ENCODE data around the gene ANXA10. TPM values are rescaled to one million over a fixed set of nuclear protein-coding genes. Genes with fewer than 3 reads are reported as not detected.
"Not testable (repeated sequence)": the region's sequence is repeated elsewhere in the genome, so short reads cannot be mapped to it uniquely, and the experiment has no call there.

The ANXA10 gene
- total RNA-seq, 1 experiment from 2014 or later = 2.5 TPM

- DNase-seq (ENCODE audit: extremely low read depth, low read depth) = peak; percentile 56
Measured at GRCh38 chr4:168153596-168154440, 61.5 kb downstream of the ANXA10 start.

- no peak for DNase-seq (ENCODE audit: extremely low read depth, low read depth)
Measured at GRCh38 chr4:168154546-168155277, 62.4 kb downstream of the ANXA10 start.

- no peak for DNase-seq (ENCODE audit: extremely low read depth, low read depth)
Measured at GRCh38 chr4:168162604-168163003, 70.3 kb downstream of the ANXA10 start.

- no peak for DNase-seq (ENCODE audit: extremely low read depth, low read depth)
Measured at GRCh38 chr4:168163106-168163505, 70.8 kb downstream of the ANXA10 start.

- DNase-seq (ENCODE audit: extremely low read depth, low read depth) = no peak
Measured at GRCh38 chr4:168164045-168164444, 71.7 kb downstream of the ANXA10 start.

- no peak for DNase-seq (ENCODE audit: extremely low read depth, low read depth)
Measured at GRCh38 chr4:168164915-168165548, 72.7 kb downstream of the ANXA10 start.

- no peak for DNase-seq (ENCODE audit: extremely low read depth, low read depth)
Measured at GRCh38 chr4:168167714-168168284, 75.5 kb downstream of the ANXA10 start.

GRCh38 chr4:168174308-168174707 is 82.0 kb downstream of the ANXA10 start:
- no peak for DNase-seq (ENCODE audit: extremely low read depth, low read depth)

- DNase-seq (ENCODE audit: extremely low read depth, low read depth) = no peak
Measured at GRCh38 chr4:168177546-168178149, 85.3 kb downstream of the ANXA10 start.

- peak; percentile 34 for DNase-seq (ENCODE audit: extremely low read depth, low read depth)
Measured at GRCh38 chr4:168183717-168184571, 91.6 kb downstream of the ANXA10 start.

- DNase-seq (ENCODE audit: extremely low read depth, low read depth) = no peak
Measured at GRCh38 chr4:168188754-168189153, 96.4 kb downstream of the ANXA10 start.

GRCh38 chr4:168197926-168198325 is 105.6 kb downstream of the ANXA10 start:
- DNase-seq (ENCODE audit: extremely low read depth, low read depth) = no peak

- no peak for DNase-seq (ENCODE audit: extremely low read depth, low read depth)
Measured at GRCh38 chr4:168199260-168199957, 107.1 kb downstream of the ANXA10 start.

- no peak for DNase-seq (ENCODE audit: extremely low read depth, low read depth)
Measured at GRCh38 chr4:168200685-168201084, 108.3 kb downstream of the ANXA10 start.

- DNase-seq (ENCODE audit: extremely low read depth, low read depth) = no peak
Measured at GRCh38 chr4:168203233-168203911, 111.0 kb downstream of the ANXA10 start.

- no peak for DNase-seq (ENCODE audit: extremely low read depth, low read depth)
Measured at GRCh38 chr4:168208957-168209614, 116.7 kb downstream of the ANXA10 start.

- DNase-seq (ENCODE audit: extremely low read depth, low read depth) = no peak
Measured at GRCh38 chr4:168212656-168213055, 120.3 kb downstream of the ANXA10 start.

GRCh38 chr4:168213511-168213910 is 121.2 kb downstream of the ANXA10 start:
- not testable (repeated sequence) for DNase-seq (ENCODE audit: extremely low read depth, low read depth)
